Fibroblast of the aortic adventitia (primary cell): ENCODE data around the gene SNX25. TPM values are rescaled to one million over a fixed set of nuclear protein-coding genes. Genes with fewer than 3 reads are reported as not detected.
"Not testable (repeated sequence)": the region's sequence is repeated elsewhere in the genome, so short reads cannot be mapped to it uniquely, and the experiment has no call there.

Experiments
- DNase-seq: peaks from one replicate; pipeline ENCODE4 v3.0.0-alpha.2; 2010; ENCODE audit warnings: low read depth
- H3K4me3 ChIP-seq: 2 replicates; pipeline ENCODE4 v1.5.1; 2011; ENCODE audit warnings: low read depth, mild to moderate bottlenecking, control low read depth, low read length, moderate library complexity
- CTCF ChIP-seq: IDR thresholded peaks from 2 replicates; pipeline ENCODE4 v1.5.1; 2011; ENCODE audit warnings: mild to moderate bottlenecking, low read length, control low read depth, inconsistent platforms; ENCODE audit not compliant: insufficient read depth
- total RNA-seq: library from RNA; depleted of rRNA; stranded (reverse); fragments of >200 nt; gene quantifications from 2 replicates; pipeline ENCODE4 v1.2.3, GENCODE V29; 2012; ENCODE audit warnings: low replicate concordance

The SNX25 gene
- total RNA-seq, 1 donor, result 27.5 TPM

GRCh38 chr4:185232370-185232769, 23.0 kb downstream of the SNX25 start:
- no peak overlapping the region for H3K4me3 ChIP-seq
- no peak for TF ChIP-seq CTCF
- DNase-seq, result no peak

GRCh38 chr4:185235119-185235842, 25.9 kb downstream of the SNX25 start:
- no peak for TF ChIP-seq CTCF
- DNase-seq, result no peak

GRCh38 chr4:185235843-185236503, 26.6 kb downstream of the SNX25 start:
- TF ChIP-seq CTCF, result no peak
- DNase-seq, result no peak

More at GRCh38 chr4:185235119-185235842, 25.9 kb downstream of the SNX25 start:
- no peak overlapping the region for H3K4me3 ChIP-seq

GRCh38 chr4:185237175-185237574, 27.8 kb downstream of the SNX25 start:
- no peak overlapping the region for H3K4me3 ChIP-seq
- DNase-seq, result peak; percentile 69
- no peak for TF ChIP-seq CTCF

More at GRCh38 chr4:185235843-185236503, 26.6 kb downstream of the SNX25 start:
- no peak overlapping the region for H3K4me3 ChIP-seq

- peak; percentile 70 for DNase-seq
Measured at GRCh38 chr4:185238215-185238681, 28.9 kb downstream of the SNX25 start.

GRCh38 chr4:185238750-185239149, 29.4 kb downstream of the SNX25 start:
- H3K4me3 ChIP-seq, result no peak overlapping the region
- no peak for DNase-seq
- no peak for TF ChIP-seq CTCF

More at GRCh38 chr4:185238215-185238681, 28.9 kb downstream of the SNX25 start:
- H3K4me3 ChIP-seq, result no peak overlapping the region
- no peak for TF ChIP-seq CTCF

GRCh38 chr4:185240486-185240885, 31.1 kb downstream of the SNX25 start:
- H3K4me3 ChIP-seq, result not testable (repeated sequence)

More at GRCh38 chr4:185240486-185240885, 31.1 kb downstream of the SNX25 start:
- not testable (repeated sequence) for DNase-seq
